ENCODE results near the gene ADI1.

GRCh38 chr2:3476321-3476984 is 42.9 kb downstream of the ADI1 start:
- TF ChIP-seq YY1 (IDR thresholded peaks at IDR 0.05; ENCODE audit: insufficient read depth, insufficient read length) = no peak
- TF ChIP-seq ZNF274 (IDR thresholded peaks at IDR 0.05; ENCODE audit: low read depth, low read length) = no peak

Measured in NT2/D1 (cell line).